GM08714 (cell line): Measurements from ENCODE around the gene G6PC2.
"Not testable (repeated sequence)": the region's sequence is repeated elsewhere in the genome, so short reads cannot be mapped to it uniquely, and the experiment has no call there.

Experiments used
- H3K4me3 ChIP-seq: fragments of 200-500 bp; sonication (Bioruptor generic); 2 replicates; pipeline ENCODE4 v1.5.1; 2014; ENCODE audit warnings: mild to moderate bottlenecking, low read length, inconsistent platforms
- ZNF274 ChIP-seq: IDR thresholded peaks from 2 replicates; pipeline ENCODE4 v1.6.1; 2012; ENCODE audit warnings: mild to moderate bottlenecking, low read depth, low read length

The G6PC2 gene

DNA sequence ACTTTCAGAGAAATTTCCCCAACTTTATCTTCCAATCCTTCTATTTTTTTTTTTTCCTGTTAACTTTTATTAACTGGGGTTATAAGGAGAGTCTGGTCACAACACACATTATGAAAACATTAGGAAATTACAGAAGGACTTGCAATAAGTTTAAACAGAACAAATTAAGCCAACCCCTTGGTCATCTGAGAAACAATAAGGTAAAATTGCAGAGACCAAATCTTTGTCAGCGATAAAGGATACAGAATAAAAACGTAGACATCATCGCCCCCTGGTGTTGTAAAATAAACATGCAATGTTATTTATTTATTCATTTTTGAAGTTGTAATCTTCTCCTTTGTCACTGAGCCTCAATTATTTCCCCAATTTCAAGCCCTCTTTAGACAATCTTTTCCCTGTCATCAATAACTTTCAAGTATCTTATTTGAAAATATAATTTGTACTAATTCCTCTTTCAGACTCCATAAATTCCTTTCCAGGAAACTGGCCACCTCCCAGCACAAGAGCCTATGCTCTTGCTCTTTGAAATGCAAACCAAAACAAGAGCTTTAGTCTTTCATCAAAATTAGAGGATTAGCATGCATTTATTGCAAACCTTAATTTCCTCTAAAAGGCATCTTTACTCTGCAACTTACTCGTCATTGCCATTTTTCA lies 19.5 kb downstream of the G6PC2 start:
- no peak overlapping the region for H3K4me3 ChIP-seq
- TF ChIP-seq ZNF274 = no peak

DNA sequence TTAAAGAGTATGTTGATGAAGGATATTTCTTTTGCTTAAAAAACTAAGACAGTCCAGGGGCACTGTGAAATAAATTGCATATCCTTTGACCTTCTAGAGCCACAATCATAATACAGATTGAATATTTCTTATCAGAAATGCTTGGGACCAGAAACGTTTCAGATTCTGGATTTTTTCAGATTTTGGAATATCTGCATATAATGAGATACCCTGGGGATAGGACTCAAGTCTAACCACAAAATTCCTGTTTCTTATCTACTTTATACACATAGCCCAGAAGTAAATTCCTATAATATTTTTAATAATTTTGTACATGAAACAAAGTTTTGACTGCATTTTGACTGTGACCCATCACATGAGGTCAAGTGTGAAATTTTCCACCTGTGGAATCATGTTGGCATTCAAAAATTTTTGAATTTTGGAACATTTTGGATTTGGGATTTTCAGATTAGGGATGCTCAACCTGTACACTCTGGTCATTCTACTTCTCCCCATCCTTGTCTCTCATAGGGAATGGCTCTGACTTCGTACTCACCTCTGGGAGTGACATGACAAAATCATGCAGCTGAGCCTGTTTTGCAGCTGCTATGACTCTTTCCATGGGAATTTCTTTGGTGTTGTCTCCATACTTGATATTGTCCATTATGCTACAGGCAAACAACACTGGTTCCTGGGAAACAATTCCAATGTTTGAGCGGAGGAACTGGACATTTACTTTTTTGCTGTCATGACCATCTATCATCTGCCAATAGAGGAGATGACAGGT lies 25.7 kb downstream of the G6PC2 start:
- TF ChIP-seq ZNF274 = no peak

DNA sequence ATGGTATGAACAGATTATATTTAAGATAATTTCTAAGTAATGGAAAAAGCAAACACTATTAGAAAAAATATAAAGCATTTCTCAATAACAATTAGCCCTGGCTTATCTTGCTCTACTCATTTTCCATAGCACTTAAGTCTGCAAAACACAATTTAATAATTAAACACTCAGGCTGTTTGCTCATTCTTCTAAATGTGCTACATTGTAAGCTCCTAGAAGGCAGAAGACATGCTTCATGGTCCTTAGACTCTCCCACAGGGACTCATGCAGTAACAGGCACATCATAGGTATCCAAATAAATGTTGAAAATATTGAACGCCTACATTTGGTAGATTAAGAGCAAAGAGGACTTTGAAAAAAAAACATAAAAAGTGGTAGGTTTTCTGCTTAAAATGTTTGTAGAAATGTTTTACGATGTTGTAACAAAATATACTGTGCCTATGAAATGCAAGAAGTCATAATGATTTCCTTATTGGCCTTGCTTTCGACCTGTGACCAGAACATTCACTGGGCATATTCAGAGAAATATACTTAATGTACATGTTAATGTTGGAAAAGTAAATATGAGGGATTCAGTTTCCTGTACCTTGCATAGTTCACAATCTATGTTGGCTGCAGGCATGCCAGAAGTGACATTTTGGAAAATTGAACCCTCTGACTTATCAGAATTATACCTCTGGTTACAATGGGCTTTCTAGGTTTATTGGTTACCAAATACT lies 27.2 kb downstream of the G6PC2 start:
- no peak for TF ChIP-seq ZNF274
- H3K4me3 ChIP-seq = no peak overlapping the region

More for the DNA sequence above, 25.7 kb downstream of the G6PC2 start:
- no peak overlapping the region for H3K4me3 ChIP-seq

DNA sequence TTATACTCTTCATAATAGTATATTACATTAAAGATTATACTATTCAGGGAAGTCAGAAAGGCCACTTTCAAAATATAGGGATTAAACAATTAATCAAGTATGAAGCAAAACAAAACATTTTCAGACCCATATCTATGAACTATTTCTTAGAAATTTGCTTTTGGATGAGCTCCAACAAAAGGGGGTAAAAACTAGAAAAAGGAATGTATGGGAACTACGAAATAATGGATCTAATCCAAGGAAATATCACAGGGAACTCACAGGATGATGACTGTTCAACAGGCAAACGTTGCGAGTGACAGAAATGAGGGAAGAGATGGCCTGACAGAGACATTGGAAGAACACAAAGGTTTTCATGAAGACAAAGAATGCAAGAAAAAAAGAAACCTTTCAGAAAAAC lies 27.9 kb downstream of the G6PC2 start:
- no peak for TF ChIP-seq ZNF274
- H3K4me3 ChIP-seq = no peak overlapping the region

DNA sequence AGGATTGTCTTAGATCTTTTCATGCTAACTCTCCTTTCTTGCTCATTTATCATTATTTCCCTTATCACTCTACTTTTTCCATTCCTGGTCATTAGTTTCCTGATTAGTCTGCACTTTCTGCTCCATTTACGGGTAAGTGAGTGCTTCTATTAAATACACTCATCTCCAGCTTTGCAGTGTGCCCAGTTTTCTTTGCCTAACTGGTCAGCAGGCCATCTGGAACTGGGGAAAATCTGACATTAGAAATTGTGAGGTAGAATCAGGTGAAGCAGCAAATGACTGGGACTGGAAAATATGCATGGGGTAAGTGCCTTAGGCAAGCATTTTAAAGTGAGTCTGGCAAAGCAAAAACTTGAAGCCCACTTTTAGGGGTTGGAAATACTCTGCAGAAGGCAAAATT lies 29.2 kb downstream of the G6PC2 start:
- H3K4me3 ChIP-seq = no peak overlapping the region
- TF ChIP-seq ZNF274 = no peak

DNA sequence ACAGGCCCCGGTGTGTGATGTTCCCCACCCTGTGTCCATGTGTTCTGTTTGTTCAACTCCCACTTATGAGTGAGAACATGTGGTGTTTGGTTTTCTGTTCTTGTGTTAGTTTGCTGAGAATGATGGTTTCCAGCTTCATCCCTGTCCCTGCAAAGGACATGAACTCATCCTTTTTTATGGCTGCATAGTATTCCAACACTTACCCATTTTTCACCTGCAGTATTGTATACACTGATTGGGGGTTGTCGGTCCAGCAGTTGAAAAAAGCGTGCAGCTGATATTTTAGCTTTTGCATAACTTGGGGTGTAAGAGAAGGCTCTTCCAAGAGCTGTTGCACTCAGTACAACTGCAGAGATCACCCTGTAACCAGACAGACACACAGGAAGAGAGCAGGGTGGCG lies 31.1 kb downstream of the G6PC2 start:
- not testable (repeated sequence) for H3K4me3 ChIP-seq

DNA sequence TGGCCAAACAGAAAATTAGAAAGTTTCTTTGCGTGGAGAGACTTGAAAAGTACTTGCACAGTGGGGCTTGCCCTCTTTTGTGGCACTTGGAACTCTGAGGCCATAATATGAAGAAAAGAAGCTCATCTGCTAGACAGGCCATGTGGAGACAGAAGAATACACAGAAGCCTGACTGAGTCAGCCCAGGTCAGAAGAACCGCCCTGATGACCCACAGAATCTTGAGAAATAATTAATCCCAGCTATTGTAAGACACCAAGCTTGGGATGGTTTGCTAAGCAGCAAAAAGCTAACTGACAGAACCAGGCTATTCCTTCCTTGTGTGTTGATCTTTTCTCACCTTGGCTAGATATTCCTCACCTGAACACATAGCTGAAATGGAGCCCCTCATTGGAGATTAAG lies 33.7 kb downstream of the G6PC2 start:
- no peak for TF ChIP-seq ZNF274
- no peak overlapping the region for H3K4me3 ChIP-seq

DNA sequence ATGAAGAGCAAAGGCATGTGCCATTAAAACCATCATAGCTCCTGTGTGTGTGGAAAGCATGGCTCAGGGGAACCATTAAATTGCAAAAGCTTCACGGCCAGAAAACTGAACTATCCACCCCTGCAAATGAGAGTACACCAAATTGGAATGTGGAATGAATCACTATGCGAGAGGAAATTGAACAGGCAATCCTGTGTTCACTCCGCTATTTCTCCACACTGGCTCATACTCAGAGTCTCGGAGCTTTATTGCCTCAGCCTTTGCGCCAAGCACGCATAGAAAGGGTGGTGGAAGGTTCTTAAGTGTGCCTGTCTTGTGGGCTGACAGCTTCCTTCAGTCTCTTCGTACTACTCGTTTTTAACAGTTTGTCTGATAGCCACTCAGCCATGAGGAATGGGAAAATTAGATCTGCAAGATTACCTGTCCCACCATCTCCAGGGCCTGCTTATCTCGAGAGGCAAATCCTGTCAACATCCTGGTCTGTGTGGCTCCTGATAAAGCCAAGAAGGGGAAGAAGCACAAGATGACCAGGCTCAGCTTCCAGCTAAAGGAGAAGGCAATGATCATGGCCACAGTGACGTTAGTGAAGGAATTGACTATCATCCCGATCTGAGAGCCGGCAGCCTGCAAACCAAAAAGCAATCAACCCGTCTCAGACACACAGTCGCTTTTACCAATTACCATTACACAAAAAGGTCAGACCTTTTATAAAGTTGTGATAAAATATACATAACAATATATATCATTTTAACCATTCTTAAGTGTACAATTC lies 34.9 kb downstream of the G6PC2 start:
- no peak overlapping the region for H3K4me3 ChIP-seq
- no peak for TF ChIP-seq ZNF274

DNA sequence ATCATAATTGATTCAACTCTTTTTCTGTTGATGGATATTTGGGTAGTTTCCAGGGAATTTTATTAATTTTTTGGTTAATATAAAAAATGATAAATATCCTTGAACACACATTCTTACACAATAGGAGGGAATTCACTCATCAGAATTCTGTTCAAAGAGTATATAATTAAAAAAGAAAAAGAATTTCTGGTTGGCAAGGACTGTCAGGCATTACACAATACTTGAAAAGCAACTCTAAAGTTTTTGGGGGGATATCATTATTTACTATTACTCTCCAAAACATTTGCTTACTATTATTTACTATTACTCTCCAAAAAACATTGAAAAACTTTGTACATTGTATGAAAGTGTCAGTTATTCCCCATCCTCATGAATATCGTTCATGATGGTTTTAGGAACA lies 38.0 kb downstream of the G6PC2 start:
- H3K4me3 ChIP-seq = no peak overlapping the region
- TF ChIP-seq ZNF274 = no peak

DNA sequence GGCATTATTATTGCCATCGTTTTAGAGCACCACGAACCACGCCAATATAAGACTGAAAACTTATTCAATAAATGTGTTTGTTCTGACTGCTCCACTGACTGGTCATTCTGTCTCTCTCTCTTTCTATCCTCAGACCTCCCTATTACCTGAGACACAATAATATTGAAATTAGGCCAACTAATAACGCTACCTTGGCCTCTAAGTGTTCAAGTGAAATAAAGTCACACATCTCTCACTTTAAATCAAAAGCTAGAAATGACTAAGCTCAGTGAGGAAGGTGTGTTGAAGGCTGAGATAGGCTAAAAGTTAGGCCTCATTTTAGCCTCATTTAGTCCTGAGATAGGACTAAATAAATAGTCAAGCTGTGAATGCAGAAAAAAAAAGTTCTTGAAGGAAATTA lies 38.8 kb downstream of the G6PC2 start:
- H3K4me3 ChIP-seq = no peak overlapping the region
- TF ChIP-seq ZNF274 = no peak

DNA sequence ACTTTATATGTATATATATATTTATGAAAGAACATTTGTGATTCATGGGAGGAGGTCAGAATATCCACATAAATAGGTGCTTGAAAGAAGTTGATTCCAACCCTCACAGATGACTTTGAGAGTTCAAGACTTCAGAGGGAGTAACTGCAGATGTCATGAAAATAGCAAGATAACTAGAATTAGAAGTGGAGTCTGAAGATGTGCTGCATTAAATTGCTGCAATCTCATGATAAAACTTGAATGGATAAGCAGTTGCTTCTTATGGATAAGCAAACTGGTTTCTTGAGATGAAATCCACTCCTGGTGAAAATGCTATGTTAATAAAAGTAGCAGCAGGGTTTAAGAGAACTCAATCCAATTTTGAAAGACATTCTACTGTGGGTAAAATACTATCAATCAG lies 40.2 kb downstream of the G6PC2 start:
- no peak overlapping the region for H3K4me3 ChIP-seq
- TF ChIP-seq ZNF274 = no peak

DNA sequence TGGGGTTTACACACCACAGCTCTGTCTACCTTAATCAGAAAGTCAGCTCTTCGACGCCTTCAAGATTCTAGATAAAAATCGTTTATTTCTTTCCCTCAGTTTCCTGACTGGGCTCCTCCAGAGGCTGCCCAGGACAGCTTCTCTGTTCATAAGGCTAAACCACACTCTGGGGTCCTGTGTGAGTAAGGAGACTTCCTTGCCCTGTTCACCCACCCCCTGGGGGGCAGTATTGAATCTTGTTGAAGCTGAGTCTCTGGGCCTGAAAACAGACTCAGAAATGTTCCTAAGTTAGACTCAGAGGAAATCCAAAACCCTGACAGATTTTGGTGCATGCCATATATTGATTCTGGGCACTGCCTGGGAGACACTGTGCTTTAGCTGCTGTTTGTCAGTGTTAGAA lies 43.0 kb downstream of the G6PC2 start:
- H3K4me3 ChIP-seq = no peak overlapping the region
- TF ChIP-seq ZNF274 = no peak

DNA sequence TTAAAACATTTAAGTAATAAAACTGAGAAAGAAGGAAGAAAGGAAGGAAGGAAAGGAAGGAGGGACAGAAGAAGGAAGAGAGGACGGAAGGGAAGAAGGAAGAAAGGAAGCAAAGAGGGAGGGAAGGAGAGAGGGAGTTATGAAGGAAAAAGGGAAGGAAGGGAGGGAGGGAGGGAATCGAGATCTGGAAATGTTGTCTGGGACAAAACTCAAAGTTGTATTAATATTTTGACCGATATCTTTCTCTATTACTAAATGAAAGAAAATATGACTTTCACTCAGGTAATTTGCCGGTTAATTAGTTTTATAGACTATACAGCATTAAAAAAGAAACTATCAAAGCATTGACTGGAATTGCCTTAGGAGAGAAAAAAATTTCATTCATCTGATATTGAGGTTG lies 44.4 kb downstream of the G6PC2 start:
- no peak overlapping the region for H3K4me3 ChIP-seq
- no peak for TF ChIP-seq ZNF274

DNA sequence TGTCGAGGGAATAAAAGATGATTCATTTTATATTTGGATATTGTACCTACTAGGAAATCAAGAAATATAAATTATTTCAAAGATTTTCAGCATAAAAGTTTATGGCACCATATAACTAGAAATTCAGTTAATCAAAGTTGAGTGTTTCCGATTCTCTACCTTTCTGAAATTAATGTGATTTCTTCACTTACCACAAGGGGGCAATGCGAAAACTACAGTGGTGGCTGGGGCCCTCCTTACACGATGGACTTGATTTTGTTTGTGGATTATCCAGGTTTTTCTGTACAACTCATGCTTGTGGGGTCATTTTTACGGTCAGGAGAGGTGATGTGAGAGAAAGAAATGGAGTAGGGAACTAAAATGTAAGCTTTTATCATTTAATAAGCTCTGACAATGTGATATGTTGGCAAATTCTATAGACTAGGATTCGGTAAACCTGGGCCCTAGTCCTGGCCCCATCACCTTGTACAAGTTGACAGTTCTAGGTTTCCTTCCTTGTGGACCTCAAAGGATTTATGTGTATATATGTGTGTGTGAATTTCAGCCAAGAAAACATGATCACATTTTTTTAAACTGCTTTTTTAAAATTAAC lies 47.6 kb downstream of the G6PC2 start:
- TF ChIP-seq ZNF274 = no peak
- no peak overlapping the region for H3K4me3 ChIP-seq
